ENCODE measurements around the gene BIN2.
A peak's percentile ranks its signal among the peaks of the same experiment; 100 is the strongest.

Gene BIN2

DNA sequence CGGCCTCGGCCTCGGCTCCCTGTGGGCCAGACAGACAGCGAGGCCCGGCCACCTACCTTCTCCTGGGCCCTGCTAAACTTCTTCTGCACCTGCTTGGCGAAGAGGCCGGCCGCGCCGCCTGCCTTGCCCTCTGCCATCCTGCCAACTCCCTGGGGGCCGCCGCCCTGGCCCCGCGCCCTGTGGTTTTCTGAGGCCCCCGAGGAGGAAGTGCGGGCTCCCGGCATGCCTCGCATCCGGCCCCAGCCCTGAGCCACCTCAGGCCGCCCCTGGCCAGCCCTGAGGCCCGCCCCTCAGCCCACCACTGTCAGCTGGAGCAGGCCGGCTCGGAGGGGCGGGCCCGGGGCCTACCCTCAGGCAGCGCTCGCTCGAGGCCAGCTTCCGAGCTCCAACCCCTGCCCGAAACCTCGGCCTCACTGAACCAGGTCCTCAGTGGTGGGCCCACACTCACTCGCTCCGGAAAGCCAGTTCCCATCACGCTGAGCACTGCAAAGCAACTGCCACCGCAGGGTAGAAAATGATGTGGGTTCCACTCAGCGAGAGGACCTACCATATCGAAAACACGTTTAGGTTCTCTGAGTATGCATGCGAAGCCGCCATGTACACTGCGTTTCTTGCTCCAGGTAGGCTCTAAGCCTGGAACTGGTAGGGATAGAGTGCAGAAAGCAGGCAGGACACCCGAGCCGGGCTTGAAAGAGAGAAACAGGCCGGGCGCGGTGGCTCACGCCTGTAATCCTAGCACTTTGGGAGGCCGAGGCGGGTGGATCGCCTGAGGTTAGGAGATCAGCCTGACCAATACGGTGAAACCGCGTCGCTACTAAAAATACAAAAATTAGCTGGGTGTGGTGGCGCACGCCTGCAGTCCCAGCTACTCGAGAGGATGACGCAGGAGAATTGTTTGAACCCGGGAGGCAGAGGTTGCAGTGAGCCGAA is at the start of gene BIN2:
TSS of gene BIN2 (minus strand) at position 209 of the 930 bp plus-strand sequence. CDS start at position 137, 72 bp downstream.
- no peak for DNase-seq

- no peak for DNase-seq
Measured at GRCh38 chr12:51373187-51373586, 49.2 kb upstream of the BIN2 start.

GRCh38 chr12:51372021-51372420 is 48.0 kb upstream of the BIN2 start:
- no peak for DNase-seq

- DNase-seq: peak; percentile 43
Measured at GRCh38 chr12:51371295-51371953, 47.5 kb upstream of the BIN2 start.

DNA sequence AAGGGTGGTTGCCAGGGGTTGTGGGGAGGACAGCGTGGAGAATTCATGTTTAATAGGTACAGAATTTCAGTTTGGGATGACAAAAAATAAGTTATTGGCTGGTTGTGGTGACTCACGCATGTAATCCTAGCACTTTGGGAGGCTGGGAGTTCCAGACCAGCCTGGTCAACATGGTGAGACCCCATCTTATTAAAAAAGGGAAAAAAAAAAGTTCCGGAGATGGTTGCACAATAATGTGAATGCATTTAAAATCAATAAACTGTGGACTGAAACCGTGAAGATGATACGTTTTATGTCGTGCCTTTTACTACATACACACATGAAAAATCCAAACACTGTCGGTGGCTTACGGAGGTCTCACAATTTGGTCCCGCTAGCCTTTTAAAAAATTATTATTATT is 46.7 kb upstream of the BIN2 start:
- no peak for DNase-seq

DNA sequence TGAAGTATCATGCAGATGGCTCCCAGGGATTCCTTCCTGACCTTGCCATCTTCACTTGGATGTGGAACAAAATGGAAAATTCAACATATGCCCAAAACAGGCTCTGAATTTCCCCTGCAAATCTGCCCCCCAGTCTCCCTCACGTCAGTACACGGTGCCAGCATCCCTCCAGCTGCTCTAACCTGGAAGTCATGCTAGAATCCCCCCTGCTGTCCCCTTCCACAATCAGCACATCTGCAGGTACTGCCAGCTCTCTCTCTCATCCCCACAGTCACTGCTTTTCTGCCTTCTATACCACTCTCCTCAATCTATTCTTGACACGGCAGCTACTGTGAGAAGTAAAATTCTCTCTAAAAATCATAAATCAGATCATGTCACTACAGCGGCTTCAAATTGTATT is 45.6 kb upstream of the BIN2 start:
- no peak for DNase-seq

- DNase-seq: no peak
Measured at GRCh38 chr12:51368640-51369517, 44.9 kb upstream of the BIN2 start.

DNA sequence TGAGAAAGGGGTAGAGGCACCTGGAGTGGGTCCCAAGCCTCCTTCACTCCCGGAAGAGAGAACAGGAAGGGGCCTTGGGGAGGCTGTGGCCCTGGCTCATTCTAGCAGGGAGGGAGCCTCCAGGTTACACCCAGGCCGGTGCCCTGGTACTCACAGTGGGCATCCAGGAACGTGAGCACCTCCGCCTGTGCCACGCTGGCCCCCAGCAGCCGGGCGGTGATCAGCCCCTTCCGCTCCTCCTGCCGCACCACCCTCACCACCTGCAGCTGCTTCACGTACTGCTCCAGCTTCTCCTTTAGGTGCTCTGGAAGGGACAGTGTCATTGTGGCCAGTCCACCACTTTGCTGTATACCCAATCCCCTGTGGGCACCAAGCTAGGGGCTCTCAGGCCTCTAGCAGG is 41.3 kb upstream of the BIN2 start:
- no peak for DNase-seq

GRCh38 chr12:51364001-51364400 is 40.0 kb upstream of the BIN2 start:
- no peak for DNase-seq

DNA sequence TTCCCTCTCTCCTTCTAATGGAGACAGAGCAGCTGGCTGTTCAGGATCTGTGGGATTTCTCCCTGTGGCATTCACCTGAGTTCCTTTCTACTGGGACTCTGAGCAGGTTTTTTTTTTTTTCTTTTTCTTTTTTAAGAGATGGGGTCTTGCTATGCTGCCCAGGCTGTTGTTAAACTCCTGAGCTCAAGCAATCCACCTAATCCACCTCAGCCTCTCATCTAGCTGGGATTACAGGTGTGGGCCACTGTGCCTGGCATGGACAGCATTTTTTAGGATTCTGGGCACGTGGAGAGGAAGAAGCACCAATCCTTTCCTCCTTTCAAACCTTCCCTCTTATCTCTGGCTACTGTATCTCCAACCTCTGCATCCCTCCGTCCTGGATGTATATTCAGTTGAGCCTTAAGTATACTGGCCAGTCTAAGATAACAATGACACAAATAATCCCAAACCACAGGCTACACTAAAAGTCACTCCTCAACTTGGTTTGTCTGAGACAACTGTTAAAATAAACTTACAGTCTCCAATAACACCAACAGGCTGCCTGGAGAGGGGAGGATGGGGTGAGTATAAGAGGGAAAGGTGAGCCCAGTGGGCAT is 38.9 kb upstream of the BIN2 start:
- DNase-seq: no peak

DNA sequence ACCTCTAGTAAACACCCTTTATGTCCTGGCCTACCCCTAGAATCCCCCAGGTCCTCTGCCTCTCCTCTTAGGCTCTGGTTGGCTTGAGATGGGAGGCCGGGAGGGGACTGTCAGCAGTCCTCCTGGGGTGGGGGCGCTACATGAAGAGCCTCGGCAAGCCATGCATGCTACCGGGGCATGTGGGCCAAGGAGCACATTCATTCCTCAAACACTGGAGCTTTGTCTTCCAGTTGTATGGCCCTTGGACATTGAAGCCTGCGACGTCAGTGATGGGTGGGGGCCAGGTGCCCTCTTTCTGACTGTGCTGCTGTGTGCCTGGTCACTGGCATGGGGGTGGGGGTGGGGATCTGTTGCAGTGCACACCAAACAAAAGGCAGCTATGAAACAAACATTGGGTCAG is 38.3 kb upstream of the BIN2 start:
- DNase-seq: peak; percentile 91

DNA sequence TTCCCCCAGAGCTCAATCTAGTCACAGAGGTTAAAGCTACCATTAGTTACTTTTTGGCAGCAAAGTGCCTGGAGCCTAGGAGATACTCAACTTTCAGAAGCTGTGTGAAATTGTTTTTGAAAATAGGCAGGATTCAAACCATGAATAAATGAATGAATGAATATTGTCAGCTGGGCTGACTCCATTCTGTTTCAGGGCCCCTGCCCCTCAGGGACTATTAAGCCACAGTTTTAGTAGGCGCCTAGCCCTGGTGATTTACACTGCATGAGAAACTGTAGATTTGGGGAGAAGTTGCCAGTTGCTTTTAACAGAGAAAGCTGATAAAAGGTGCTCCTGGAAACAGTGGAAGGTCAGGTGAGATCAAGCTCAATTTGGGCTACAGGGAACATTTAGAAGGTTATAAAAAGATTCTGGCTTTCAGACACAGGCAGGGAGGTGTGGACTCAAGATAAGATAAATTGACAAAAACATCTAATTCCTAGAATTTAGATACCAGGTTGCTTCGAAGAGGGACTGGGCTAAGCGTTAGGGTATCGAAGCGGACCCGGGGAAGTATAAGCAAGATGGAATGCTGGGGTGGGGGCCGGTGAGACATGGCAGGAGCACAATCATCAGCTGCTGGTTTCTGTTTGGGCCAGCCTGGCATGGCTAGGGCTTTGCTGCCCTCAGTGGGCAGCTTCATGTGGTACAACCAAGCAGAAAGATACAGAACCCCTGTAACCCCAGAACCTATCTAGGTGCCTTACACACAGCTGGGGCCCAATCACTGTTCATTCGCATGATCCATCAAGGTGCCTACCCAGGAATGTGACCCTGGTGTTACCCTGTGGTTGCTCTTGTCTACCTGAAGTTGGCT is 37.4 kb upstream of the BIN2 start:
- no peak for DNase-seq

DNA sequence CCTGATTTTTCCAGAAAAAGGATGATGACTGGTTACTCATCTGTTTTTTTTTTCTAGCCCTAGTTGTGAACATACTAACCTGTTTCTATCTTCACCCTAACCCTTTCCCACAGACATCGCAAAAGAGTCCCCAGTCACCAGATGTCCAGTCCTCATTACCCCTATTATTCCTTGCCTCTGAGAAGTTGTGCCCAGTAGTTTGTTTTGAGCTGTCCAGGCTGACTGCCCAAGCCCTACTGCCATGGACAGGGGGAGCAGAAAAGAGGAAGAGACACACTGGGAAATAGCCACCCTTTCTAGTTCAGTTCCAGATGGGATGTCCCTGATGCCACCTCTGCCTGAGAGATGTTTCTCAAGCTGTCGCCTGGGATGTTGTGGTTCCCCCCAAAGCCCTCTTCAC is 36.3 kb upstream of the BIN2 start:
- DNase-seq: peak; percentile 20

DNA sequence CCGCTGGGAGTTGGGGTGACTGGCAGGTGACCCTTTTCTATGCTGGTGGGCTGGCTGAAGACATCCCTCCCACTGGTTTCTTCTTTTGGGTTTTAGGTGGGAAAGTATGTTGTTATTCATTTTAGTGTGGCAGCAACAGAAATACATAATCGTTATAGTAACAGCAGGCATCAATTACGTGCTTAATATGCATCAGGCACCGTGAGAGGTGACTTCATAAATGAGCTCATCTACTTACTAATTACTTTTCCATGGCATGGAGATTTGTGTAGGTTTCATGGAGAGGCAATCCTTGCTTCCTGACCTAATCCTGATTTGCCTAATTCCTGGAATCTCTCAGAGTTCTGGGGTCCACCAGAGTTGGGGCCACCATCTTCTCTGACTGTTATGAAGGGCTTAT is 35.9 kb upstream of the BIN2 start:
- DNase-seq: no peak

GRCh38 chr12:51358496-51358895 is 34.5 kb upstream of the BIN2 start:
- DNase-seq: no peak

DNA sequence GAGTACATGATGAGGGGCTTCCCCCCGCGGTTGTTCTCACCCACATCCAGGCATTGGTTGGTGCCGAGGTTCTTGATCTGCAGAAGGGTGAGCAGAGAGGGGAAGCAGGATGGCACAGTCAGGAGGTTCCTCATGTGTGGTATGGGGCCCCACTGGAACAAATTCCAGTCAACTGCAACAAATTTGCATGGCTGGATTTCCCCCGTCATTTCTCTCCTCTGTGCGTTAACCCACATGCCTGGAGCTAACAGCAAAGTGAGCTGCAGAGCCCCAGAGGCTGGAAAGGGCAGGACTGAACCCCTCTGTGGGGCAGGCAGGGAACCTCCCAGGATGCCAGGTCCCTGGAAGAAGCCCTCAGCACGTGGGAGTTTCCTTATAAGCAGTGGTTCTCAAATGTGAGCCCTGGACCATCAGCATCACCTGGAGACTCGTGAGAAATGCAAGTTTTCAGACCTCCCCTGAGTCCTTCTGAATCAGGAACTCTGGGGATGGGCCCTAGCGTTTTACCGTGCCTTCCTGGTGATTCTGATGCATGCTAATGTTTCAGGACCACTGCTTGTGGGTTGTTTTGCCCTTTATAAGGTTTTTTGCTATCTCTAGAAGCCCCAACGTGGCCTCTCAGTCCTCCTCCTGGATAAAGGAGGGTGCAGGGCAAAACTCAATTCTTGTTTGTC is 33.5 kb upstream of the BIN2 start:
- DNase-seq: no peak

DNA sequence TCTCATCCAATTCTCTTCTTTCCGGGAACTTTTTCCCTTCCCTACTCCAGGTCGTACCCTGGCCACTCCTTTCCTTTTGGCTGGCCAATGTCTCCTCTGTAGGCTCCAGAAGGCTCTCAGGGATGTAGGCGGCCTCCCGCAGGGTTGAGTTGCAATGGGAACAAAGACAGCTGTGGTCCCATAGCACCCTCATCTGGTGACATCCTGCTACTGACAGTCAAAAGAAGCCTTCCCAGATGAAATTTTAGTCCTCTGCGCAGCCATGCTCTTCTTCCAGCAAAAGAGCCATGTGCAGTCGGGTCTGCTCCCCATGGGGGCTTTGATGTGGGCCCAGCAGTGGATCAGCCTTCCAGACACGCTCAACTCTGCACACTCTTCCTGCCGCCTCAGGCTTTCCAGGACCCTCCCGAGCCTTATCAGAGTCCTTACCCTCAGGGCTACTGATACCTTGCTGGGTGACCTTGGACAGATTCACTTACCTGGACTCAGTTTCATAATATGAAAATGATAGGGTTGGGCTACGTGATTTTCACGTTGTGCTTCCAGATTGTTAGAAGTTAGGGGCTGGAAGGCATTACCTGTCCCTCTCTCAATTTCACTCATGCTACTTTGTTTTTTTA is 28.0 kb upstream of the BIN2 start:
- peak; percentile 55 for DNase-seq

- no peak for DNase-seq
Measured at GRCh38 chr12:51349026-51349425, 25.1 kb upstream of the BIN2 start.

DNA sequence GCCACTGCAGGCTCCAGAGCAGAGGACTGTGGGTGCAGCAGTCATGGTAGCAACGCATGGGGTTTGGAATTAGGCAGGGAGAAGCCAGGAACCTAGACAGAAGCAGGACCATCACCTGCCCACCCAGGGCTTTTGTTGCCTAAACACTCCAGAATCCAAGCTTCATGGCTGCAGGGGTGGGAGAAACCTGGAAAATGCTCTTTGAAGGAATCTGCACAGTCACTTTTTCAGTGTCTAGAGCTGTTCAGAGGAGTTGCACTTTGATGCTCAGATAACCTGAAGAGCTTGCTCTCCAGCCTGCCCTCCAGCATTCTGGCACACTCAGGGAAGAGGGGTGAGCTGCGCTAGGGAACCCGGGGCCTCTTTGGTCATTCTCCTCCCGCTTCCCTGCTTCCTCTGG is 24.1 kb upstream of the BIN2 start:
- DNase-seq: no peak

- DNase-seq: no peak
Measured at GRCh38 chr12:51346581-51346980, 22.6 kb upstream of the BIN2 start, which contains the start of gene CELA1. TSS of gene CELA1 (minus strand) at chr12:51346679. CDS start at chr12:51346638, 41 bp downstream.

- DNase-seq: no peak
Measured at GRCh38 chr12:51345681-51346080, 21.7 kb upstream of the BIN2 start.
